SU-DHL-6 (cell line): ENCODE results near the gene CDK5R1.

Source experiments
- H2AFZ ChIP-seq: fragments of 200-600 bp; sonication (generic); 2 replicates; pipeline ENCODE4 v1.6.1; 2014; ENCODE audit warnings: low read depth, mild to moderate bottlenecking, moderate library complexity, mixed read lengths, antibody characterized with exemption, low read length; ENCODE audit not compliant: severe bottlenecking
- H3F3A ChIP-seq: fragments of 200-600 bp; shearing (Covaris generic); 2 replicates; pipeline ENCODE4 v1.6.0; 2016; ENCODE audit warnings: antibody characterized with exemption, mild to moderate bottlenecking; ENCODE audit not compliant: insufficient read depth
- H3K27ac ChIP-seq: fragments of 200-600 bp; sonication (generic); 2 replicates; pipeline ENCODE4 v1.5.1; 2016; ENCODE audit warnings: low read depth, mild to moderate bottlenecking, low read length, moderate library complexity, mixed read lengths
- H3K27me3 ChIP-seq: fragments of 200-600 bp; sonication (generic), shearing (Covaris generic); 2 replicates; pipeline ENCODE4 v1.6.0; 2014; ENCODE audit warnings: mild to moderate bottlenecking, low read length
- H3K36me3 ChIP-seq: fragments of 200-600 bp; sonication (generic); 2 replicates; pipeline ENCODE4 v1.6.1; 2014; ENCODE audit warnings: mild to moderate bottlenecking, low read length, mixed read lengths
- H3K4me2 ChIP-seq: fragments of 300-600, 200-600 bp; shearing (Covaris generic), sonication (generic); 2 replicates; pipeline ENCODE4 v1.6.0; 2014; ENCODE audit warnings: low read length, low read depth, mild to moderate bottlenecking; ENCODE audit not compliant: poor library complexity, severe bottlenecking
- H3K4me3 ChIP-seq: fragments of 200-600 bp; sonication (generic); 2 replicates; pipeline ENCODE4 v1.5.1; 2014; ENCODE audit warnings: antibody characterized with exemption, low read length, mild to moderate bottlenecking, mixed read lengths; ENCODE audit not compliant: insufficient read depth, poor library complexity, severe bottlenecking
- H3K79me2 ChIP-seq: fragments of 200-600 bp; sonication (generic); 2 replicates; pipeline ENCODE4 v1.6.1; 2014; ENCODE audit warnings: mild to moderate bottlenecking, low read length, moderate library complexity; ENCODE audit not compliant: insufficient read depth
- H3K9ac ChIP-seq: fragments of 200-600 bp; sonication (generic); 2 replicates; pipeline ENCODE4 v1.7.0; 2014; ENCODE audit warnings: mild to moderate bottlenecking, low read length
- H3K9me2 ChIP-seq: fragments of 200-600 bp; sonication (generic); replicated peaks from 2 replicates; pipeline ENCODE4 v1.6.1; 2014; ENCODE audit warnings: low read length; ENCODE audit not compliant: insufficient read depth
- H3K9me3 ChIP-seq: fragments of 200-600 bp; sonication (generic); 2 replicates; pipeline ENCODE4 v1.6.1; 2014; ENCODE audit warnings: low read length, mixed read lengths; ENCODE audit not compliant: insufficient read depth
- H4K20me1 ChIP-seq: fragments of 200-600 bp; sonication (generic); 2 replicates; pipeline ENCODE4 v1.6.1; 2014; ENCODE audit warnings: low read depth, mild to moderate bottlenecking, antibody characterized with exemption, low read length, moderate library complexity, mixed read lengths
- CTCF ChIP-seq: fragments of 200-600 bp; sonication (generic); IDR thresholded peaks from one replicate; pipeline ENCODE4 v1.5.1; 2017; ENCODE audit warnings: antibody characterized with exemption, mild to moderate bottlenecking, low read length, moderate library complexity; ENCODE audit not compliant: insufficient read depth, poor library complexity, severe bottlenecking
- EZH2phosphoT487 ChIP-seq: fragments of 200-600 bp; sonication (generic), shearing (Covaris generic); conservative IDR thresholded peaks from 2 replicates; pipeline ENCODE4 v1.6.1; 2018; ENCODE audit warnings: mild to moderate bottlenecking, antibody characterized with exemption, low read length, moderate library complexity, mixed read lengths

The CDK5R1 gene

GRCh38 chr17:32443827-32444300 is 42.9 kb upstream of the CDK5R1 start:
- Histone ChIP-seq H3K9me2 (no peaks in the 10 kb centered on the region), H3K9ac (no peak overlapping the region; the same call in 1 of the 2 replicates), H3K27ac (no peak overlapping the region), H3K27me3 (no peaks in the 10 kb centered on the region), H3K36me3 (peaks cover 8% of the 10 kb centered on the region), H3K9me3 (no peaks in the 10 kb centered on the region), H3K79me2 (peaks cover 45% of the 10 kb centered on the region), H3F3A (no peaks in the 10 kb centered on the region), H2AFZ (peak overlapping the region; percentile 84), H3K4me2 (peak overlapping the region; percentile 52), H4K20me1 (peaks cover 6% of the 10 kb centered on the region; the same call in 1 of the 2 replicates), H3K4me3 (peak overlapping the region; percentile 38)
- TF ChIP-seq CTCF (peak; percentile 93), EZH2phosphoT487 (no peak)

- TF ChIP-seq CTCF (no peak), EZH2phosphoT487 (no peak)
- peak within 1 kb of the TSS; percentile 58 for H3K27ac ChIP-seq
Observed at GRCh38 chr17:32444301-32445073, 42.3 kb upstream of the CDK5R1 start, which contains the start of gene PSMD11. Gene PSMD11 (plus strand): TSS chr17:32444510. CDS start chr17:32444524, 14 bp downstream.

GRCh38 chr17:32445074-32445415 is 41.7 kb upstream of the CDK5R1 start:
- H3K79me2 ChIP-seq = peaks cover 57% of the 10 kb centered on the region
- H3K9me3 ChIP-seq = no peaks in the 10 kb centered on the region
- H3K4me2 ChIP-seq = peak overlapping the region; percentile 78
- TF ChIP-seq EZH2phosphoT487 (no peak), CTCF (no peak)
- H3K9me2 ChIP-seq = no peaks in the 10 kb centered on the region
- H3K9ac ChIP-seq = peak overlapping the region; percentile 99
- H3K27me3 ChIP-seq = no peaks in the 10 kb centered on the region
- no peaks in the 10 kb centered on the region for H3F3A ChIP-seq
- H3K27ac ChIP-seq = peak overlapping the region; percentile 58; the same call in 1 of the 2 replicates
- peaks cover 6% of the 10 kb centered on the region; the same call in 1 of the 2 replicates for H4K20me1 ChIP-seq
- peak overlapping the region; percentile 76 for H2AFZ ChIP-seq
- H3K36me3 ChIP-seq = peaks cover 19% of the 10 kb centered on the region
- peak overlapping the region; percentile 98 for H3K4me3 ChIP-seq

More at GRCh38 chr17:32444301-32445073, 42.3 kb upstream of the CDK5R1 start, which contains the start of gene PSMD11:
- Histone ChIP-seq H3K9ac (peak within 1 kb of the TSS; percentile 99), H3K27me3 (no peaks in the 10 kb centered on the region), H4K20me1 (peaks cover 6% of the 10 kb centered on the region; the same call in 1 of the 2 replicates), H2AFZ (peak within 1 kb of the TSS; percentile 84), H3K9me2 (no peaks in the 10 kb centered on the region), H3K9me3 (no peaks in the 10 kb centered on the region), H3K4me2 (peak within 1 kb of the TSS; percentile 78), H3K4me3 (peak within 1 kb of the TSS; percentile 98), H3K79me2 (peaks cover 52% of the 10 kb centered on the region), H3F3A (no peaks in the 10 kb centered on the region), H3K36me3 (peaks cover 14% of the 10 kb centered on the region)
